Activated naive CD4-positive, alpha-beta T cell treated with anti-CD3 and anti-CD28 coated beads for 36 hours (primary cell): ENCODE data around the gene ARHGEF10L. TPM values are rescaled to one million over a fixed set of nuclear protein-coding genes. Genes with fewer than 3 reads are reported as not detected.

Experiments
- CTCF ChIA-PET: fragments of 350-600 bp; sonication (Branson Sonifier 250); formaldehyde crosslinking; loops from one replicate; lab custom pipeline; 2021; ENCODE audit warnings: antibody characterized with exemption; lab: Charles Lee
- DNase-seq: peaks from one replicate; pipeline ENCODE4 v3.0.0-alpha.2; 2020
- H3K27ac Mint-ChIP-seq: one replicate; pipeline ENCODE4 v1.8.0; 2021; ENCODE audit warnings: mild to moderate bottlenecking, mixed read lengths
- H3K27me3 Mint-ChIP-seq: one replicate; pipeline ENCODE4 v1.8.0; 2021; ENCODE audit warnings: low read depth, mixed read lengths
- H3K36me3 Mint-ChIP-seq: one replicate; pipeline ENCODE4 v1.8.0; 2021; ENCODE audit warnings: low read depth, mixed read lengths
- H3K4me1 Mint-ChIP-seq: one replicate; pipeline ENCODE4 v1.8.0; 2021; ENCODE audit warnings: low read depth, mixed read lengths
- H3K4me3 Mint-ChIP-seq: one replicate; pipeline ENCODE4 v1.8.0; 2021; ENCODE audit warnings: mild to moderate bottlenecking, moderate library complexity, mixed read lengths
- H3K9me3 Mint-ChIP-seq: one replicate; pipeline ENCODE4 v1.8.0; 2021; ENCODE audit warnings: mixed read lengths
- intact Hi-C: fragments of 100-400 bp; cut with micrococcal nuclease; formaldehyde crosslinking; loops from one replicate; pipeline ENCODE4 v1.15.1; 2023
- total RNA-seq, 2 experiments: library from RNA; stranded (reverse); gene quantifications; one replicate each; pipeline ENCODE4 v1.2.3, GENCODE V29; 2021

The ARHGEF10L gene
- total RNA-seq, 2 experiments from 2014 or later = not detected

GRCh38 chr1:17582124-17582774, 42.8 kb downstream of the ARHGEF10L start:
- Mint-ChIP-seq H3K27ac (no peak overlapping the region), H3K4me1 (peaks cover 6% of the 10 kb centered on the region)
- CTCF ChIA-PET = interaction anchor here (0.5 to 1.7 kb wide), 4 partner anchors 24 to 87 kb away, joined by 3 to 5 read pairs (median 4); no protein-coding TSS in a partner anchor

DNA sequence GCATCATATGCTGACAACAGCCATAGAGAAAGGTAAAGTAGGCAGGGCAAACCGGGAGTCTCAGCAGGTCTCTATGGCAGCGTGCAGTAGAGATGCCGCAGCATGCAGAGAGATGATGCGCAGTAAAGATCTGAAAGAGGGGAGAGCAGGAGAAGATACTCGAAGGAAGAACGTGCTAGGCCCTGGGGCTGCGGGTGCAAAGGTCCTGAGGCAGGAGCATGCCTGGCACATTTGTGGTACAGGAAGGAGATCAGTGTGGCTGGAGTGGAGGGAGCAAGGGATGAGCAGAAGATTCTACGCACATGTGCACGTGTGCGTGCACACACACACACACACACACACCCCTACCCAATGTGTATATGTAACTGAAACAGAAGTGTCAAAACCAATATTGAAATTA, 45.0 kb downstream of the ARHGEF10L start:
- H3K4me1 Mint-ChIP-seq = peaks cover 6% of the 10 kb centered on the region
- H3K4me3 Mint-ChIP-seq = no peak overlapping the region
- intact Hi-C loops = no loop called here
- no peak for DNase-seq
- no peaks in the 10 kb centered on the region for H3K9me3 Mint-ChIP-seq
- H3K27me3 Mint-ChIP-seq = no peaks in the 10 kb centered on the region
- no peak overlapping the region for H3K27ac Mint-ChIP-seq
- CTCF ChIA-PET = no interaction called here
- H3K36me3 Mint-ChIP-seq = no peaks in the 10 kb centered on the region

More at GRCh38 chr1:17582124-17582774, 42.8 kb downstream of the ARHGEF10L start:
- Mint-ChIP-seq H3K36me3 (no peaks in the 10 kb centered on the region), H3K4me3 (no peak overlapping the region), H3K9me3 (no peaks in the 10 kb centered on the region), H3K27me3 (no peaks in the 10 kb centered on the region)
- no peak for DNase-seq
- intact Hi-C loops = no loop called here

GRCh38 chr1:17585266-17585987, 45.9 kb downstream of the ARHGEF10L start:
- Mint-ChIP-seq H3K27ac (no peak overlapping the region), H3K4me3 (no peak overlapping the region), H3K27me3 (no peaks in the 10 kb centered on the region), H3K4me1 (peaks cover 6% of the 10 kb centered on the region), H3K9me3 (no peaks in the 10 kb centered on the region), H3K36me3 (no peaks in the 10 kb centered on the region)
- no peak for DNase-seq
- CTCF ChIA-PET = interaction anchor here (1.6 kb wide), 1 partner anchor 21 kb away, joined by 8 read pairs; no protein-coding TSS in a partner anchor
- intact Hi-C loops = no loop called here

DNA sequence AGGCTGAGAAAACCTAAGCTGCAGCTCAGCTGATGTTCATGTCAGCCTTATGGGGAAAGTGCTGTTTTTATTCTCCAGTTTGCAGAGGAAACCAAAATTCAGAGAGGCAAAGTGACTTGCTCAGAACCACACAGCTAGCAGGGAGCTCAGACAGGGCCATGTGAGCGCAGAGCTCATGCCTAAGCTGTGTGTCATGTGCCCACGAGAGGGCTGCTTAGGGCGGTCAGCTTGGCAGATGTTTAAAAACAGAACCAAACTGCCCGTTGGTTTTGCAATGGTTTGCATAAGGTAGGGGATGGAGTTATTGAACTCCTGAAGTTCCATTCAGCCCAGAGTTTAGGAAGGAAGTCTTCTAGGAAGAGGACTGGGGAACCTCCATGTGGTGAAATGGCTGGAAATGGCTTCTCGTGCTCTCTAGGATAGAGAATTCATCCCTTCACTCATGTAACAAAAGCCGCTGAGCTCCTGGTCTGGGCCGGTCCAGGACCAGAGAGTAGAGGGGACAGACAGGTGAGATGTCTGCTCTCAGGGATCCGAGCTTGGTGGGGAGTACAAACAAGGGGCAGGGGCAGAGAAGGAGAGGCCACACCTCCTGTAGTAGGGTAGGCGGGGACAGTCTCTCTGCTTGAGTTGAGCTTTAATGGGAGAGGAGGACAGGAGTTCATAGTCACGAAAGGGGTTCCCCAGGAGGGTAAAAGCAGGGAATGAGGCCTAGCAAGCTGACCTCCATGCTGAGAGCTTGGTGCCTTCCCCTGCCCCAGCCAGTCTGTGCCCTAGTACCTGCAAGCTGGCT, 46.9 kb downstream of the ARHGEF10L start:
- H3K4me3 Mint-ChIP-seq = no peak overlapping the region

DNA sequence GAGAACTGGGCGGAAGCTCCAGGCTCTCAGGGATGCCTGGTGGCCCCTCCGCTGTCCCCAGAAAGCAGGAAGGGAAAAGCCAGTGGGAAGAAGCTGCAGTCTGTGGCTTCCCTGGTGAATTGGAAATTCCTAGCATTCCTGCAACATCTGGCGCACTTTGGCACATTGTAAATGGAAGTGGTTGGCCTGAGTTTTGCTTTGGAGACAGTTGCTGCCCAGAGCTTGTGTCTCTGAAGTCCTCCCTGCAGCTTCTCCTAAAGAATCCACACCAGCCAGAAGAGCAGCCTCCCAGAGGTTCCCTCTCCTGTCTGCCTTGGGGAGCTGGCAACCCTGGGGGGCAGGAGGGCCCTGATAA, 48.2 kb downstream of the ARHGEF10L start:
- H3K9me3 Mint-ChIP-seq = no peaks in the 10 kb centered on the region
- CTCF ChIA-PET = no interaction called here
- no peak overlapping the region for H3K27ac Mint-ChIP-seq
- H3K27me3 Mint-ChIP-seq = no peaks in the 10 kb centered on the region
- DNase-seq = no peak
- intact Hi-C loops = no loop called here
- H3K36me3 Mint-ChIP-seq = no peaks in the 10 kb centered on the region
- no peak overlapping the region for H3K4me3 Mint-ChIP-seq
- H3K4me1 Mint-ChIP-seq = no peaks in the 10 kb centered on the region

More for the DNA sequence above, 46.9 kb downstream of the ARHGEF10L start:
- CTCF ChIA-PET = interaction anchor here (0.9 to 1.6 kb wide), 2 partner anchors 20 to 83 kb away, joined by 3 to 8 read pairs; no protein-coding TSS in a partner anchor
- no peaks in the 10 kb centered on the region for H3K9me3 Mint-ChIP-seq
- DNase-seq = no peak
- H3K27me3 Mint-ChIP-seq = no peaks in the 10 kb centered on the region
- intact Hi-C loops = no loop called here
- H3K4me1 Mint-ChIP-seq = peaks cover 3% of the 10 kb centered on the region
- H3K27ac Mint-ChIP-seq = no peak overlapping the region
- no peaks in the 10 kb centered on the region for H3K36me3 Mint-ChIP-seq

- intact Hi-C loops = no loop called here
- H3K36me3 Mint-ChIP-seq = no peaks in the 10 kb centered on the region
- no peak for DNase-seq
- H3K4me3 Mint-ChIP-seq = no peak overlapping the region
- H3K4me1 Mint-ChIP-seq = no peaks in the 10 kb centered on the region
- no peaks in the 10 kb centered on the region for H3K9me3 Mint-ChIP-seq
- CTCF ChIA-PET = no interaction called here
- no peaks in the 10 kb centered on the region for H3K27me3 Mint-ChIP-seq
- no peak overlapping the region for H3K27ac Mint-ChIP-seq
Observed at GRCh38 chr1:17588048-17588871, 48.8 kb downstream of the ARHGEF10L start.

DNA sequence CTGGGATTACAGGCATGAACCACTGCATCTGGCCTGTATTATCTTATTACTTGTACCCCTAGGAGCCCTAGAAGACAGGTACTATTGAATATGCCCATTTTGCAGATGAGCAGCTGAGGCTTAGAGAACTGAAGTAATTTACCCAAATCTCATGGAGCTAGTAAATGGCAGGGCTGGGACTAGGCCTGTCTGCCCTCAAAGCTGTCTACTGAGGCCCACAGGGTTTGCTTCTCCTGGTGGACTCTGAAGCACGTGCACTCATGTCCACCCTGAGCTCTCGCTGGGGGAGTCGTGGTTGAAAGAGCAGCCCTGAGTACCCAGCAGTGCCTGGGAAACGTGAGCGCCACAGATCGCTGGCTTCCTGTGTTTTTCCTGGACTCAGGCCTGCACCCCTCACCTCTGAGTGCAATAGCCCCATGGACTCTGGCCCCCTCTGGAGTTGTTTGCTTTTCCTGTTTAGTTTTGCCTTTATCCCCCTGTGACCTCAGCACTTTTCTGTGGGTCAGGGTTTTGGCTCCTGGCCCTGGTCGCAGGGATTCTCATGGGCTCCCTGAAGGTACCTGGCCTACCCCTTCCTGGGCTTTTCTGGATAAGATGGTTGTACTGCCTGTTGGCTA, 52.4 kb downstream of the ARHGEF10L start:
- DNase-seq = no peak
- intact Hi-C loops = no loop called here
- Mint-ChIP-seq H3K4me3 (no peak overlapping the region), H3K27ac (no peak overlapping the region), H3K9me3 (no peaks in the 10 kb centered on the region), H3K4me1 (no peaks in the 10 kb centered on the region), H3K36me3 (no peaks in the 10 kb centered on the region), H3K27me3 (no peaks in the 10 kb centered on the region)
- CTCF ChIA-PET = interaction anchor here (1.0 kb wide), 1 partner anchor 15 kb away, joined by 3 read pairs; no protein-coding TSS in a partner anchor

DNA sequence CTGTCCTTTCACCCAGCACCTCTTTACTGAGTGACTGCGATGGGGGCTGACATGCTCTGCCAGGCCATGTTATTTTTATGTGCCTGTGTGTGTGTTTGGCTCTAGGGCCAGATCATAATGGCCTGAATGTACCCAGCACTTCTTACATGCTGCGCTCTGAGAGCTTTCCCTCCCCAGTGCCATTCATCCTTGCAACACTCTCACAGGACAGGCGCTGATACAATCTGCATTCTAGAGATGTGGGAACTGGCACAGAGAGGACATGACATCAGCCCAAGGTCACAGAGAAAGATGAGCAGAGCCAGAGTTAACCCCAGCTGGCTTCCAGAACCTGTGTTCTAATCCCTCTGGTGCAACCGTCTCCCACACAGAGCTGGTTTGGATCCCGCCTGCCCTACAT, 54.5 kb downstream of the ARHGEF10L start:
- intact Hi-C loops = no loop called here
- DNase-seq = no peak
- Mint-ChIP-seq H3K4me3 (no peak overlapping the region), H3K36me3 (no peaks in the 10 kb centered on the region), H3K27me3 (no peaks in the 10 kb centered on the region), H3K27ac (no peak overlapping the region), H3K4me1 (no peaks in the 10 kb centered on the region), H3K9me3 (no peaks in the 10 kb centered on the region)
- CTCF ChIA-PET = interaction anchor here (1.5 kb wide), 1 partner anchor 13 kb away, joined by 5 read pairs; no protein-coding TSS in a partner anchor

DNA sequence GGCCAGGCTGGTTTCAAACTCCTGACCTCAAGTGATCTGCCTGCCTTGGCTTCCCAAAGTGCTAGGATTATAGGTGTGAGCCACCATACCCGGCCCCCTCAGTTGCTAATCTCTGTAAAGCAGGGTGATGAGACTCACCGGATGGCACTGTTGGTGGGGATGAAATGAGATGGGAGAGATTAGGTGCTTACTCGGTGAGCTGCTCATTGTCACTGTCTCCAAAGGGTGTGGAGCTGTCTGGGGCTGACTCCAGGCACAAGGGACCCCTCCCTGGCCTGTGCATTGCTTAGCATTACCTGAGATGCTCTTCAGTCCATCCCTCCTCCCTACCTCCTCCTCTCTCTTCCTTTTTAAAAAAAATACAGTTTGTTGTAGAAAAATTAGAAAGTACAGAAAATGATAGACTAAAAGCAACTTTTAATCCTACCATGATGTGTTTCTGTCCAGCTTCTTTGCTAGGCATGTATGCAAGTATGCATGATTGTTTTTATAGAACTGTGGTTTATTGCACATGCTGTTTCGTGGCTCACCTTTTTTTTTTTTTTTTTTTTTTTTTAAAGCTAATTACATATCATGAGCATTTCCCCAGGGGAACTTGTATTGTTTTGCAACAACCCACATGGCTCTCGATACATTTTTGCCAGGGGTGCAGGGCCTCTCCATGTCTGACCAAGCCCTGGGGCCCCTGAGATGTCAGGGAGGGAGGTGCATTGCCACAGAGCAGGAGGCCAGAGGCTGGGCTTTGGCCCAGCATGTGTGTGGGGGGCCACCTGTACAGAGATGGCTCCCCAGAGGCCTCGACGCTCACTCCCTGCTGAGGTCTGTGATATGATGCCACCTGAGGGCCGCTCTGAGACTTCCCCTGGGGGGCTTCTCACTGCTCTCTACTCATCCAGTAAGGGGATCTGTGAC, 55.4 kb downstream of the ARHGEF10L start:
- intact Hi-C loops = no loop called here
- Mint-ChIP-seq H3K27ac (no peak overlapping the region), H3K9me3 (no peaks in the 10 kb centered on the region), H3K4me3 (no peak overlapping the region), H3K27me3 (no peaks in the 10 kb centered on the region), H3K36me3 (no peaks in the 10 kb centered on the region), H3K4me1 (no peaks in the 10 kb centered on the region)
- DNase-seq = no peak
- CTCF ChIA-PET = interaction anchor here (0.6 to 1.5 kb wide), 2 partner anchors 12 to 1930 kb away, joined by 4 to 5 read pairs; no protein-coding TSS in a partner anchor

DNA sequence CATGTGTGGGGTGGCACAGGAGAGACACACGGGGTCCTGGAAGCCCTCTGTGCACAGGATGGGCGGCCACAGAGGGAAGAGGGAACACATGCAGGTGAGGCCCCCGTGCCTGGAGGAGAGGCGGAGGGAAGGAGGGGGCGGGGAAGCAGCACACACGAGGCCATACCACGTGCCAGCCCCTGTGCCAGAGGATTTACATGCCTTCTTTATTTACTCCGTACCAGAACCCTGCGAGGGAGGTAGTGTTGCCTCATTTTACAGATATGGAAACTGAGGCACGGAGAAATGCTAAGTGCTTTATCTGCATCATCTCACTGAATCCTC, 56.1 kb downstream of the ARHGEF10L start:
- H3K9me3 Mint-ChIP-seq = no peaks in the 10 kb centered on the region
- no peak for DNase-seq
- intact Hi-C loops = no loop called here
- no peak overlapping the region for H3K4me3 Mint-ChIP-seq
- no peak overlapping the region for H3K27ac Mint-ChIP-seq
- CTCF ChIA-PET = no interaction called here
- no peaks in the 10 kb centered on the region for H3K27me3 Mint-ChIP-seq
- no peaks in the 10 kb centered on the region for H3K36me3 Mint-ChIP-seq
- H3K4me1 Mint-ChIP-seq = no peaks in the 10 kb centered on the region

GRCh38 chr1:17596186-17596585, 56.7 kb downstream of the ARHGEF10L start:
- Mint-ChIP-seq H3K4me1 (no peaks in the 10 kb centered on the region), H3K36me3 (no peaks in the 10 kb centered on the region), H3K27me3 (no peaks in the 10 kb centered on the region), H3K4me3 (no peak overlapping the region), H3K27ac (no peak overlapping the region), H3K9me3 (no peaks in the 10 kb centered on the region)
- CTCF ChIA-PET = no interaction called here
- DNase-seq = no peak
- intact Hi-C loops = no loop called here
